HG03135 (cell line): ENCODE data around the gene ETV4.

Experiments used
- ATAC-seq: cut with Tn5 transposase; IDR thresholded peaks from one replicate; pipeline ENCODE4 v1.9.1; 2021; ENCODE audit warnings: mild to moderate bottlenecking, moderate library complexity; ENCODE audit not compliant: unreplicated experiment

ETV4 gene

DNA sequence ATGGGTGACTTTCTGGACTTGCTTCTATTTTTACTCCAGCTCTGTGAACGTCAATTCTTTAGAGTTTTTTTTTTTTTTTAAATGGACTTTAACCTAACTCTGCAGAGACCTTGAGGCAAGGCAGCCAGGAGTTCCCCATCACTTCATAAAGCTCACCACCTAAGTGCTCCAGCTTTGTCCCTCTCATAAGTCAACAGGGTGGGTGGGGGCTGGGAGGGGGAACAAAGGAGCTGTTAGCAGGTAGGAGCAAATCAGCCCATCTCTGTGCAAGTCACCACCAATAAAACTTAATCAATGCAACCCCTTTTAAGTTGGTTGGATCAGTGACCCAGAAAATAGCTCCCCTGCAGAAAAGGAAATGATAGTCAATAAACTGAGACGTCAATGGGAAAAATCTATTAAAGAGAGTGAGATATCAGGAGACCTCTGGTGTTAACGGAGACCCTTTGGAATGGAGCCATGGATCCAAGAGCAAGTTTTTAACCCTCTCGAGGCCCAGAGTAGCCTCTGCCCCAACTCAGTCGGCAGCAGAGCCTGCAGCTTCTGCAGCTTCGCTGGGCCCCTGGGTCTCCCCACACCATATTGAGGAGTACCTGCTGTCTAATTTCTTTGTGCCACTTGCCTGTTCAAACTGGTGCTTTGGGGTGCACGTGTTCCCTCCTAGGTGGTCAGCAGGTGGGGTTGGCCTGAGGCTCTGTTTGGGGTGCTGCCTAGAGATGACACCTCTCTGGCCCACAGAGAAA, 27.6 kb upstream of the ETV4 start:
- no peak for ATAC-seq

DNA sequence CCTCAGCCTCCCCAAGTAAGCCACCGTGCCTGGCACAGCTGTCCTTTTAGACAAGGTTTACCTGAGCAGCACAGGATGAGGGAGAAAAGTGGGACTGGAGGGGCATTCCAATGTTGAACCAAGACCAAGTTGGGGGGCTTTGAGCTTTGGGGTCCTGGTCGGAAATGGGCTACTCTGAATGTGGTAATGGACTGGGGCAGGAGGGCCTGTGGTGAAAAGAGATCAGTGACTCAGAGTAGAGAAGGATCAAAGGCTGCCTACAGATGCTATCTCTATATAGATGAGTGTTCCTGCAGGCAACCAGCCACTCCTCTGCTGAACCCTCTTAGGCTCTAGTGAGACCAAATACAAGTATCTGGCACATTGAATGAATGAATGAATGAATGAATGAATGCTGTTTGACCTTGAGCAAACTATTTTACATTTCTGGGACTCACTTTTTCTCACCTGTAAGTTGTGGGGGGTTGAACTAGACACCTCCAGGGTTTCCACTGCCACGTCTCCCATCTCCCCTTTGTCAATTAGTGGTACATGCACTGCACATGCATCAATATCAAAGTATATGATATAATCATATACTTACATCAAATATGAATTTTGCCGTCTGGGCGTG, 26.3 kb upstream of the ETV4 start:
- no peak for ATAC-seq

DNA sequence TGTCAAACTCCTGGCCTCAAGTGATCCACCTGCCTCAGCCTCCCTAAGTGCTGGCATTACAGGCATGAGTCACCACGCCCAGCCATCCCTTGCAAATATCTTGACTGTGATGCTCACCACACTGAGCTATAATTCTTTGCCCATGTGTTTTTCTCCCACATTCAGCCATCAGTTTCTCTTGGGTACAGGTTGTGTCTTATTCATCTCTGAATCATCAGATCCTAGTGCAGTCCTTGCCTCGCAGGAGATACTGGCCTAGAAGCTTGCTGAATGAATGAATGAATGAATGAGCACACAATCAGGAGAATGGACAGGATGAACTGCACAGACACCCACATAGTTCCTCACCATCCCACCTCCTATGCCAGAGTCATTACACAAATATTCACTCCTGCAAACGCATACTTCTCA, 24.4 kb upstream of the ETV4 start:
- no peak for ATAC-seq

- no peak for ATAC-seq
These were observed 22.5 kb upstream of the ETV4 start for GRCh38 chr17:43568506-43569082.

- no peak for ATAC-seq
These were observed 17.8 kb upstream of the ETV4 start for GRCh38 chr17:43563600-43564594.

GRCh38 chr17:43562679-43563599, 16.8 kb upstream of the ETV4 start:
- no peak for ATAC-seq

DNA sequence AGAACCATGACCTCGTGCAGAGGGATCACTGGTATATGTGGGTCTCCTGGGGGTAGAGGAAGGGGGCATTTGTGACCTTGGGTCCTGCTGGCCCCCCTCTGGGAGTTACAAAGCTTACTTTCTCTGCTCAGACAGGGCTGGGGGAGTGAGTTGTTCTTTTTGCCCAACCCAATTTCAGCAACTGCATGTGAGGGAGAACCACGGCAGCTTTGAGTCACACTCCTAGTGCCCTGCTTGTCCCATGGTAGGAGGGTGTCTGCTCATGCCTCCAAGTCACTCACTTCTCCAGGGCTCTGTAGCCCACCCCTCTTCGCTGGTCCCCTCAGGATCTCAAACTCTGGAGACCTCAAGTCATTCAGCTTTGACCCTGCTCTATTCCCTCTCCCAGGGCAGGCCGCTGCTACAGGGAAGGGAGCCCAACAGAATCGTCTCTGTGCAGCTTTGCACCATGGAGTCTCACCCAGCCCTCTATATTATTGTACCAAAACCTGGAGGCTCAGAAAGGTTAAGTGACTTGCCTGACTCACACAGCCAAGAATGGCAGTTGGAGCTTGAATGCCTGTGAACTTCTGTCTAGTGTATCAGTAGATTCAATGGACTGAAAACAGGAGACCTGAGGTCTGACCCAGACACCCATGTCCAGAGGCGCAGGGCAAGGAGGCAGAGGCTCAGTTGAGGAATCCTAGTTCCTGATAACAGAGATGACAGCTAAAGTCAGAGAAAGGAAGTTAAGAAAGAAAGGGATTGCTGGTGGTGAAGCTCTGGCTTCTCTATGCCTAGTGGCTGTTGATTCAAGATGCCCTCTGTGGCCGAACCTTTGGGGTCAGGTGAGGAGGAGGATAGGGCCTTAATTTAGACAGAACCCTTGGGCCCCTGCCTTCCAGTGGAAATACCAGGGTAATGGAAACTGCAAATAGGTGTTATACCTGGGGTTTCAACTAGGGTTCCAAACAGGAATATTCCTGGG, 14.6 kb upstream of the ETV4 start:
- ATAC-seq = no peak

- ATAC-seq = no peak
These were observed 13.1 kb upstream of the ETV4 start for GRCh38 chr17:43559161-43559816.

DNA sequence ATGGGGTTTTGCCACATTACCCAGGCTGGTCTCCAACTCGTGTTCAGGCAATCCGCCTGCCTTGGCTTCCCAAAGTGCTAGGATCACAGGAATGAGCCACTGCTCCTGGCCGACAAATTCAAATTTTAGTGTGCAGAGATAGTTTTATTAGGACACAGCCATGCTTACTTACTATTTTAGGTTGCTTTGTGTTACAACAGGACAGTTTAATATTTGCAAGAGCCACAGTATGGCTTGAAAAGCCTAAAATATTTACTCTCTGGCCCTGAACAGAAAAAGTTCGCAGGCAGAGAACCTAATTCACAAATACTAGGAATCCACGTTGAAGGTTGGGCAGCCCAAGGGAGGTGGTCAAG, 12.6 kb upstream of the ETV4 start:
- no peak for ATAC-seq

- ATAC-seq = no peak
These were observed 10.2 kb upstream of the ETV4 start for GRCh38 chr17:43556292-43556691.

DNA sequence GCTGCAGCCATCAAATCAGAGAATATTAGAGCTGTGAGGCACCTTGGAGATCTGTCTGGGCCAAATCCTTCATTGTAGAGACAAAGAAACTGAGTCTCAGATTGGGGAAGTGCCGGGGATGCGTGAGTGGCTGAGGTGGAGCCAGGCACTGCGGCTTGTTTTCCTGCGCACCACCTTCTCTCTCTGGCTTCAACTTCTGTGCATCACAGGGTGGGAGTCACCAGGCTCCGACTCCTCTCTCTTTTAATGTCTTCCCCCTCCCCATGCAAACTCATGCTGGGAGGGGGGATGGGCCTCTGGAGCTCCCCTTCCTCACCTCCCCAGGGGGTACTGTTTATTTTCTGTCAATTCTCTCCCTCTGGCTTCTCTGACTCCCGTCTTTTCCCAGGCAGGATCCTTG, 8.7 kb upstream of the ETV4 start:
- no peak for ATAC-seq

DNA sequence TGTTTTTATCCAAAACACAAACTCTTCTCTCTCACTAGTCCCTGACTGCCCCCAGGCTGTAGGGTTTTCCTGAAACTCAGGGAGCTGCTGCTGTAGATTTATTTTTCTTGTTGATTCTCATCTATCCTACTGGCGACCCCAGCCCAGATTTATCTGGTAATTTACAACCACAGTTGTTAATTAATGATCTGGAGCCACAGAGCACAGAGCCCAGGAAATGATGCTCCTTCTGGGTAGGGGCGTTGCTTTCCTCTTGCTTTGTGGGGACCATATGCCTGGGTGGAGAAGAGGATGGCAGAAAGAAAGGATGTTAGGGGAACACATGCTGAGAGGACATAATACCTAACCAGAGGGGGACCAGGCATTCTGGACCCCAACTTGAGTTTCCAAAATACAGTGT, 7.4 kb upstream of the ETV4 start:
- no peak for ATAC-seq

GRCh38 chr17:43552229-43552837, 6.2 kb upstream of the ETV4 start:
- ATAC-seq = no peak

GRCh38 chr17:43550754-43551153, 4.6 kb upstream of the ETV4 start:
- no peak for ATAC-seq

GRCh38 chr17:43549496-43549895, 3.4 kb upstream of the ETV4 start:
- no peak for ATAC-seq

GRCh38 chr17:43548689-43549379, 2.7 kb upstream of the ETV4 start:
- no peak for ATAC-seq

DNA sequence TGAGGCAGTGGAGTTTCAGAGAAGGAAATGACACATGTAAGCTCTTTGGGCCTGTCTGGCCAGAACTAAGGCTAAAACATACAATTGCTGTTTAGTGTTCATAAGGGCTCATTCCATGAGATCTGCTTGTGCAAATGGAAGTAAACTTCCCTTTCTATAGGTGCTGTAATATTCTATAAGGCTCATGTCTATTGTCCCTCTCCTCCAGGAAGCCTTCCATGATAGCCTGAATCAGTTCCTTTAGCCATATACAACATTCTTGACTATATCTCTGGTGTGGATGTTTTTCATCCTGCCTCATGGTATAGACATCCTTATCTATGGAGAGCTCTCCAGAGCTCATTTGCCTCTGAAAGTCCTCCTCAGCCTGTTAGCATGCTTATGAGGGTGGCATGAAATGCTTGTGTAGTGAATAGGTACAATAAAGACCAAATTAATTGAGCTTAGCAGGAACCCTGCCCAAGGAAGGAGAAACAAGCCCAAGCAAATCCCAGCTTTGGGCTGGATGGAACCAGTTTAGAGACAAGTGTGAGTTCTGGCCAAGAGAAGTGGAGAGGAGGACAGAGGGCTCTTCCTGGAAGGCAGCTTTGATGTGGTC, 1.6 kb upstream of the ETV4 start:
- ATAC-seq = no peak
